GM20000 (cell line): ENCODE measurements around the gene WDR6.

Experiments
- DNase-seq: peaks from one replicate; pipeline ENCODE4 v3.0.0; 2012; ENCODE audit warnings: low spot score
- CTCF ChIP-seq: IDR thresholded peaks from 2 replicates; pipeline ENCODE4 v1.5.1; 2012; ENCODE audit warnings: mild to moderate bottlenecking, control low read depth; ENCODE audit errors: extremely low read depth, missing control alignments

Gene WDR6

DNA sequence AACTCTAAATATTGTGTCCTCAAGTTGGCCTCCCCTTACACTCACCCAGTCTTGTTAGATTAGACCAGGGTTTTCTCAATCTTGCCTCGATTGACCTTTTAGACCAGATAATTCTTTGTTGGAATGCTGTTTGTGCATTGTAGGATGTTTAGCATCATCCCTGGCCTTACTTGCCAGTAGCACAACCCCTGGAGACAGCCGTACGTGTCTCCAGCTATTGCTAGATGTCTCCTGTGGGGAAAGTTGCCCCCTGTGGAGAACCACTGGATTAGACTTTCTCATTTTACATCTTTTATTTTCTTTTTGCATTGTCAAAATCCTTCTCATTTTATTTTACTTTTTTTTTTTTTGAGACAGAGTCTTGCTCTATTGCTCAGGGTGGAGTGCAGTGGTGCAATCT, 2.2 kb downstream of the WDR6 start:
- DNase-seq: no peak
- TF ChIP-seq CTCF: no peak

DNA sequence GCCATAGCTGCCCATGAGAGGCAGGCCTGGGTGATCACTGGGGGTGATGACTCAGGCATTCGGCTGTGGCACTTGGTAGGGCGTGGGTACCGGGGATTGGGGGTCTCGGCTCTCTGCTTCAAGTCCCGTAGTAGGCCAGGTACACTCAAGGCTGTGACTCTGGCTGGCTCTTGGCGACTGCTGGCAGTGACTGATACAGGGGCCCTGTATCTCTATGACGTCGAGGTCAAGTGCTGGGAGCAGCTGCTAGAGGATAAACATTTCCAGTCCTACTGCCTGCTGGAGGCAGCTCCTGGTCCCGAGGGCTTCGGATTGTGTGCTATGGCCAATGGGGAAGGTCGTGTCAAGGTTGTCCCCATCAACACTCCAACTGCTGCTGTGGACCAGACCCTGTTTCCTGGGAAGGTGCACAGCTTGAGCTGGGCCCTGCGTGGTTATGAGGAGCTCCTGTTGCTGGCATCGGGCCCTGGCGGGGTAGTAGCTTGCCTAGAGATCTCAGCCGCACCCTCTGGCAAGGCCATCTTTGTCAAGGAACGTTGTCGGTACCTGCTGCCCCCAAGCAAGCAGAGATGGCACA, 5.3 kb downstream of the WDR6 start:
- no peak for TF ChIP-seq CTCF
- DNase-seq: no peak

GRCh38 chr3:49013113-49013737, 6.0 kb downstream of the WDR6 start:
- TF ChIP-seq CTCF: no peak
- DNase-seq: no peak

GRCh38 chr3:49013738-49014660, 6.8 kb downstream of the WDR6 start:
- peak; percentile 65 for TF ChIP-seq CTCF
- DNase-seq: no peak

- TF ChIP-seq CTCF: no peak
- DNase-seq: no peak
Observed at GRCh38 chr3:49015072-49015471, 7.9 kb downstream of the WDR6 start.

DNA sequence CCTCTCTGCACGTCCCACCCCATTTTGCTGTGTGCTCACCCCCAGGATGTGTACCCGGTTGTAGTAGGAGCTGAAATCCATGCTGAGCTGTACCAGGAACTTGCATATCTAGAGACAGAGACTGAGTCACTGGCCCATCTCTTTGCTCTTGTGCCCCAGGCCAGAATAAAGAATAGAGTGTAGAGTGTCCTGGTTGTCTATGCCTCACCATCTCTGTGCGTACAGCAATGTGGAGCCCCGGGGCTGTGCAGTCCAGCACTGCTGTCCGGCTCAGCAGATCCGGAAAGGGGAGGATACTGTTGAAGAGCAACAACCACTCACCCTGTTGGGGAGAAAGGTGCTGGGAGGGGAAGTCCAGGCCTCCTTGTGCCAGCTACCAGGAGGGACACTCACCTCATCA, 8.6 kb downstream of the WDR6 start:
- no peak for TF ChIP-seq CTCF
- DNase-seq: no peak
